HEK293T (cell line): ENCODE measurements around the gene ANXA2.
A peak's percentile ranks its signal among the peaks of the same experiment; 100 is the strongest.

ENCODE experiments used
- CTCF ChIA-PET: fragments of 350-600 bp; formaldehyde crosslinking; extraction: SDS; loops from one replicate; lab custom pipeline; 2021; ENCODE audit warnings: antibody characterized with exemption, inconsistent platforms; lab: Yijun Ruan, JAX
- POLR2A ChIA-PET: fragments of 350-600 bp; formaldehyde crosslinking; extraction: SDS; loops from one replicate; lab custom pipeline; 2020; ENCODE audit warnings: antibody characterized with exemption, inconsistent platforms; lab: Yijun Ruan, JAX
- DNase-seq: peaks from one replicate; pipeline ENCODE4 v3.0.0; 2012; ENCODE audit warnings: mixed read lengths; ENCODE audit errors: extremely low spot score
- ARNT ChIP-seq: fragments of 450-650 bp; IDR thresholded peaks from 2 replicates; pipeline ENCODE4 v1.6.1; 2017; ENCODE audit warnings: mild to moderate bottlenecking
- BHLHE40 ChIP-seq: fragments of 450-650 bp; IDR thresholded peaks from 2 replicates; pipeline ENCODE4 v1.6.1; 2016; ENCODE audit warnings: mild to moderate bottlenecking, moderate library complexity, borderline replicate concordance
- CTBP1 ChIP-seq: fragments of 450-650 bp; IDR thresholded peaks from 2 replicates; pipeline ENCODE4 v1.6.1; 2016; ENCODE audit warnings: borderline replicate concordance
- ELF4 ChIP-seq: fragments of 450-650 bp; IDR thresholded peaks from 2 replicates; pipeline ENCODE4 v1.6.1; 2017; ENCODE audit warnings: antibody characterized with exemption
- FOXA1 ChIP-seq: fragments of 450-650 bp; IDR thresholded peaks from 2 replicates; pipeline ENCODE4 v1.6.1; 2016; ENCODE audit warnings: mild to moderate bottlenecking
- FOXK2 ChIP-seq: fragments of 450-650 bp; IDR thresholded peaks from 2 replicates; pipeline ENCODE4 v1.6.1; 2016; ENCODE audit warnings: mild to moderate bottlenecking
- FOXM1 ChIP-seq: fragments of 450-650 bp; IDR thresholded peaks from 2 replicates; pipeline ENCODE4 v1.6.1; 2017; ENCODE audit warnings: mild to moderate bottlenecking, borderline replicate concordance
- HDGF ChIP-seq: fragments of 450-650 bp; IDR thresholded peaks from 2 replicates; pipeline ENCODE4 v1.6.1; 2017; ENCODE audit warnings: antibody characterized with exemption, borderline replicate concordance
- L3MBTL2 ChIP-seq: fragments of 450-650 bp; conservative IDR thresholded peaks from 2 replicates; pipeline ENCODE4 v1.6.1; 2016; ENCODE audit warnings: mild to moderate bottlenecking
- LEF1 ChIP-seq: fragments of 450-650 bp; IDR thresholded peaks from 2 replicates; pipeline ENCODE4 v1.6.1; 2017; ENCODE audit warnings: mild to moderate bottlenecking, borderline replicate concordance
- NFRKB ChIP-seq: fragments of 450-650 bp; IDR thresholded peaks from 2 replicates; pipeline ENCODE4 v1.6.1; 2016; ENCODE audit warnings: mild to moderate bottlenecking, moderate library complexity
- SP1 ChIP-seq: fragments of 450-650 bp; IDR thresholded peaks from 2 replicates; pipeline ENCODE4 v1.6.1; 2017
- SUZ12 ChIP-seq: fragments of 450-650 bp; IDR thresholded peaks from 2 replicates; pipeline ENCODE4 v1.6.1; 2016; ENCODE audit warnings: mild to moderate bottlenecking
- TARDBP ChIP-seq: fragments of 450-650 bp; IDR thresholded peaks from 2 replicates; pipeline ENCODE4 v1.6.1; 2016
- ZNF384 ChIP-seq: fragments of 450-650 bp; IDR thresholded peaks from 2 replicates; pipeline ENCODE4 v1.6.1; 2016
- TF ChIP-seq, protein P1 (sequence below): fragments of 450-650 bp; IDR thresholded peaks from 2 replicates; pipeline ENCODE4 v1.6.1; 2016

ANXA2 gene

DNA sequence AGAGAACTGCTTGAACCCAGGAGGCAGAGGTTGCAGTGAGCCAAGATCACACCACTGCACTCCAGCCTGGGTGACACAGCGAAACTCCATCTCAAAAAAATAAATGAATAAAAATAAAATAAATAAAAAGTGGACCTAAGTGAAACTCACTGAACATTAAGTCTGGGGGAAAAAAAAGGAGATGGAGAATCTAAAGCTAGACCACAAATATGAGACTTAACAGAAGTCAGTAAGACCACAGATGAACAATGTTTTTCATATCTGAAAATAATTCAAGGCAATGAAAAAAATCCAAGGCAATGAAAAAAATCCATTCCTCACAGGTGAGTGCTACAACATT is 18.6 kb downstream of the ANXA2 start:
- ChIA-PET CTCF (no interaction called here), POLR2A (no interaction called here)
- no peak for TF ChIP-seq SUZ12
- no peak for TF ChIP-seq CTBP1
- TF ChIP-seq FOXK2, result no peak
- TF ChIP-seq L3MBTL2, result no peak
- TF ChIP-seq LEF1, result no peak
- no peak for TF ChIP-seq SP1
- TF ChIP-seq NFRKB, result no peak
- TF ChIP-seq FOXA1, result no peak
- TF ChIP-seq HDGF, result no peak
- no peak for TF ChIP-seq BHLHE40
- no peak for TF ChIP-seq TARDBP
- TF ChIP-seq, protein P1, sequence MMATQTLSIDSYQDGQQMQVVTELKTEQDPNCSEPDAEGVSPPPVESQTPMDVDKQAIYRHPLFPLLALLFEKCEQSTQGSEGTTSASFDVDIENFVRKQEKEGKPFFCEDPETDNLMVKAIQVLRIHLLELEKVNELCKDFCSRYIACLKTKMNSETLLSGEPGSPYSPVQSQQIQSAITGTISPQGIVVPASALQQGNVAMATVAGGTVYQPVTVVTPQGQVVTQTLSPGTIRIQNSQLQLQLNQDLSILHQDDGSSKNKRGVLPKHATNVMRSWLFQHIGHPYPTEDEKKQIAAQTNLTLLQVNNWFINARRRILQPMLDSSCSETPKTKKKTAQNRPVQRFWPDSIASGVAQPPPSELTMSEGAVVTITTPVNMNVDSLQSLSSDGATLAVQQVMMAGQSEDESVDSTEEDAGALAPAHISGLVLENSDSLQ, result no peak
- no peak for DNase-seq

DNA sequence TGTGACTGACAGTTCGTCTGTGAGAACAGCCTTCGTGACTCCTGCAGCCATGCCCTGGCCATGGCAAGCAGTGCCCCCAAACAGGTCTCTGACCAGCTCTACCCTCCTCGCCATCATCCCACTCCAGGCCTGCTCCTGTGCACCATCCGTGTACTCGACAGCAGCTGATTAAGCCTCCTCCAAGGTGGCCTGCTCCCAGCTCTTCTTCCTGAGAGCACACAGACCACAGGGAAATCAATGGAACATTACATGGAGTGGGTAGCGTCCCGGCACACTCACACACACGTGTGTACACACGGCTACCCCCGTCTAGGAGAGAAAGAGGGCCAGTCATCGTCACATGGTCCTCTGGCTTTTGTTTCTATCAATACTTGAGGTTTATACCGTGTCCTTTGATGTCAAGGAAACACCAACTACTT is 21.1 kb downstream of the ANXA2 start:
- no peak for DNase-seq
- CTCF ChIA-PET, result no interaction called here
- TF ChIP-seq FOXK2 (no peak), CTBP1 (no peak), HDGF (no peak), ZNF384 (no peak)
- POLR2A ChIA-PET, result no interaction called here

DNA sequence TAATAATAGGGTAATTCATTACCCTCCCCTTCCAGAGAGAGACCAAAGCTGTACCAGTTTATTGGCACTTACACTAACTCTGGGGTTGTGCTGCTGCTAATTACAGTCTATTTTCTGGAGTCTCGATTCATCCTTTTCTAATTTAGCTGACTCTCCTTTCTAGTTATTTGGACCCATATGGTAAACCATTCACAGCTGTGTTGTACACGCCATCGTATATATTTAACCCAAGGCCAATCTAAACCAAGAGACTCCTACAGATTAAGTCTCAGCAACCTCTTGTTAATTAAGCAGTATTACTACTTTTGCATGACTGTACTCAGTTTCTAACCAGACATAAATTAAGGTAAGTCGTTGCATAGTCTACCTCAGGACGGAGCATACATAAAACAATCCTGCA is 22.5 kb downstream of the ANXA2 start:
- CTCF ChIA-PET, result interaction anchor here (1.1 to 1.2 kb wide), 2 partner anchors 16 to 49 kb away, joined by 3 to 5 read pairs; no protein-coding TSS in a partner anchor
- no peak for TF ChIP-seq HDGF
- no peak for TF ChIP-seq ELF4
- TF ChIP-seq TARDBP, result no peak
- no peak for TF ChIP-seq ARNT
- no peak for TF ChIP-seq ZNF384
- TF ChIP-seq L3MBTL2, result no peak
- TF ChIP-seq, protein P1, result no peak
- POLR2A ChIA-PET, result no interaction called here
- DNase-seq, result no peak

DNA sequence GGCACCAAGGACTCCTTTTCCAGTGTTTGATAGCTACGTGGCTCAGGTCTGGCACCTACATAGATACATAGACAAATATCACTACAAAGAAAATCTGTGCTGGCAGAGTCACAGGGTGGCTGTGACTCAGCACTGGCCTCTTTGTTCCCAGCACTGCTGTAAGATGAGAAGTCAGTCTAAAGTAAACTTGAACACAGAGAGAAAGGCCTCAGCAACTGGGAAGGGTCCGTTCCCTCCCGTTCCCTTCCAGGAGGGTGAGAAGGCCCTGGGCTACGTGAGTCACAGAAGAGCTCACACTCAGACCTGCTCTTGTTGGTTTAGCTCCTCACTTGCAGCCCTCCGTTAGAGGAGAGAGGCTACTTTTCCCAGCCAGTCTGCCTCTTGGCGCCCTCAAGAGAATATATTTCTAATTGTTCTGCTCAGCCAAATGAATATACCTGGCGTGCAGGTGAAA is 23.1 kb downstream of the ANXA2 start:
- peak; percentile 21 for DNase-seq
- TF ChIP-seq, protein P1, result no peak
- TF ChIP-seq NFRKB (no peak), L3MBTL2 (no peak), ZNF384 (no peak), TARDBP (no peak), LEF1 (no peak), FOXA1 (no peak), HDGF (no peak)
- ChIA-PET CTCF (interaction anchor here (1.1 to 1.2 kb wide), 2 partner anchors 15 to 48 kb away, joined by 3 to 5 read pairs; no protein-coding TSS in a partner anchor), POLR2A (no interaction called here)

DNA sequence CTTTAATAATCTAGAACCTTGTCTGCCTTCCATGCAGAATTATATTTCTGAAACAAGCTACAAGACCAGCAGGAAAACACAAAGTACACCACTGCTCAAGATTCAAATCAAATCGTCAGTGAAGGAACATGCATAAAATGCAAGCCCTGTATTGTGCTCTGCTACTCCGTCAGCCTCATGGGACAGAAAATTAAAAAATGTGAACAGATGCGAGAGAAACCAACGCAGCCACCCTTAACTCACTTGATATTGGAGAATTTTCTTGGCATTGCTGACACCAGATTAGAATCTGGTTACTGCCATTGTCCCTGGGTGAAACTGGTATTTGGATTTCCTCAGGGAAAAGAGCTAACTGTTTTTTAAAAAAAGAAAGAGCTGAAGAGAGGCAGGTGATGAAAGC is 23.6 kb downstream of the ANXA2 start:
- POLR2A ChIA-PET, result no interaction called here
- TF ChIP-seq LEF1 (no peak), SUZ12 (no peak), HDGF (no peak), BHLHE40 (no peak), FOXK2 (no peak), FOXM1 (no peak)
- DNase-seq, result no peak
- CTCF ChIA-PET, result interaction anchor here (1.1 to 1.2 kb wide), 2 partner anchors 15 to 48 kb away, joined by 3 to 5 read pairs; no protein-coding TSS in a partner anchor

DNA sequence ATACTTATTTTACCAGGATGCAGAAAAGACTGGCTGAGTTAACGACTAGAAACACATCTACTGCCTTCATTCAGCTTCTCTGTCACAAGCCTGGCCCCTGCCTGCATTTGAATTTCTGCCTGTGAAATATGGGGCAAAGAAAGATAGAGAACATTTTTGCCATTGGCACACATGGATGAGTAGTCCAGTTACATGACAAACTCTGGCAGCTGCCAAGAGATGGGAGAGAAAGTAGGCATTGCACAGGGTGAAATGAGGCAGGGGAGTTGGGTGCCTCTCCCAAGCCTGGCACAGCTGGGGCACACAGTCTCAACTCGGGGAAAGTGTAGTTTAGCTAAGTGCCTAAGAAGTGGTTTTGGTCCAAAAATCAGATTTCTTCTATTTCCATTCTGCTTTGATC is 24.0 kb downstream of the ANXA2 start:
- ChIA-PET POLR2A (no interaction called here), CTCF (no interaction called here)
- no peak for TF ChIP-seq SUZ12
- no peak for TF ChIP-seq HDGF
- TF ChIP-seq BHLHE40, result no peak
- no peak for TF ChIP-seq TARDBP
- no peak for TF ChIP-seq FOXK2
- TF ChIP-seq SP1, result no peak
- TF ChIP-seq ARNT, result no peak
- TF ChIP-seq CTBP1, result no peak
- no peak for TF ChIP-seq LEF1
- TF ChIP-seq ELF4, result no peak
- no peak for TF ChIP-seq FOXA1
- TF ChIP-seq NFRKB, result no peak
- TF ChIP-seq, protein P1, result no peak
- TF ChIP-seq FOXM1, result no peak
- no peak for DNase-seq

DNA sequence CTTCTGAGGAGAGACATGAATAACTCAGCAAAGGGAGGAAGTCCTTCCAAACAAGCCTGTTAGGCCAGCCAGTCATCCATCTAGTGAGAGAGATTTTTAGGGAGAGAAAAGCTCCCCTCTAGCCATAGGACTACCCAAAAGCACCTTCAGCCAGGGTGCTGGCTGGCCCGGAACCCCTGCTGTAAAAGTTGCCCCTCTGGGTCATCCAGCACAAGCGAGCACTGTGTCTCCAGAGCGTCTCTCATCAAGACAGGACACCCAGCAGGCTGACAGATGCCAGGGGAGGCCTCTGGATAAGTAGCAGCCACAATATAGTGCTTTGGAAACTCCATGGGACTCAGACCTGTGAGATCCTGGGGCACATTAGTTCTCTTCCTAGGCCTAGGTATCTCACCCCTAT is 24.5 kb downstream of the ANXA2 start:
- TF ChIP-seq ELF4 (no peak), SP1 (no peak), L3MBTL2 (no peak), CTBP1 (no peak), NFRKB (no peak), FOXM1 (no peak), ARNT (no peak), FOXK2 (no peak), FOXA1 (no peak), TARDBP (no peak), LEF1 (no peak), BHLHE40 (no peak), ZNF384 (no peak), SUZ12 (no peak), HDGF (no peak)
- TF ChIP-seq, protein P1, result no peak
- CTCF ChIA-PET, result no interaction called here
- POLR2A ChIA-PET, result no interaction called here
- no peak for DNase-seq
